ENCODE data around the gene DEGS2. TPM values are rescaled to one million over a fixed set of nuclear protein-coding genes. Genes with fewer than 3 reads are reported as not detected.

DEGS2 gene
- total RNA-seq, 3 donors from 2014 or later, result 1.1 to 12.0 (median 10.2) TPM

- intact Hi-C loops (cut with DNase I; ENCODE audit: low total_unique reads), result no loop called here
- H3K27ac ChIP-seq, result peak overlapping the region in 1 of 2 donors; percentile 32
- no peaks in the 10 kb centered on the region for H3K9me3 ChIP-seq
- DNase-seq (ENCODE audit: low spot score in 2 of 2), result no peak
- no peaks in the 10 kb centered on the region for H3K36me3 ChIP-seq
- H3K27me3 ChIP-seq, result no peaks in the 10 kb centered on the region
- peaks cover 0 to 34% of the 10 kb centered on the region in 2 donors for H3K4me1 ChIP-seq
- TF ChIP-seq POLR2AphosphoS5 (IDR thresholded peaks at IDR 0.05) (no peak), CTCF (IDR thresholded peaks at IDR 0.05) (no peak)
- no peak overlapping the region for H3K4me3 ChIP-seq
Observed at GRCh38 chr14:100102156-100102785, 57.2 kb downstream of the DEGS2 start.

GRCh38 chr14:100100032-100100703 lies 59.3 kb downstream of the DEGS2 start:
- H3K27ac ChIP-seq, result no peak overlapping the region
- no peak overlapping the region for H3K4me3 ChIP-seq
- H3K9me3 ChIP-seq, result no peaks in the 10 kb centered on the region
- intact Hi-C loops (cut with DNase I; ENCODE audit: low total_unique reads), result no loop called here
- DNase-seq (ENCODE audit: low spot score in 2 of 2), result no peak
- TF ChIP-seq CTCF (IDR thresholded peaks at IDR 0.05) (no peak), POLR2A (IDR thresholded peaks at IDR 0.05) (no peak), POLR2AphosphoS5 (IDR thresholded peaks at IDR 0.05) (no peak)
- H3K4me1 ChIP-seq, result peaks cover 0 to 31% of the 10 kb centered on the region in 2 donors
- no peaks in the 10 kb centered on the region for H3K27me3 ChIP-seq
- no peaks in the 10 kb centered on the region for H3K36me3 ChIP-seq

- peak overlapping the region in 1 of 2 donors; percentile 17 for H3K27ac ChIP-seq
- H3K9me3 ChIP-seq, result no peaks in the 10 kb centered on the region
- H3K4me3 ChIP-seq, result no peak overlapping the region
- peaks cover 0 to 14% of the 10 kb centered on the region in 2 donors for H3K4me1 ChIP-seq
- no peaks in the 10 kb centered on the region for H3K36me3 ChIP-seq
- DNase-seq (ENCODE audit: low spot score in 2 of 2), result no peak
- TF ChIP-seq CTCF (IDR thresholded peaks at IDR 0.05), result no peak
- no peaks in the 10 kb centered on the region for H3K27me3 ChIP-seq
- intact Hi-C loops (cut with DNase I; ENCODE audit: low total_unique reads), result no loop called here
Observed at GRCh38 chr14:100098171-100098570, 61.3 kb downstream of the DEGS2 start.

GRCh38 chr14:100096656-100097055 lies 62.8 kb downstream of the DEGS2 start:
- Histone ChIP-seq H3K4me1 (peaks cover 0 to 7% of the 10 kb centered on the region in 2 donors), H3K27me3 (no peaks in the 10 kb centered on the region), H3K9me3 (no peaks in the 10 kb centered on the region), H3K4me3 (no peak overlapping the region), H3K27ac (no peak overlapping the region), H3K36me3 (no peaks in the 10 kb centered on the region)
- intact Hi-C loops (cut with DNase I; ENCODE audit: low total_unique reads), result no loop called here
- DNase-seq (ENCODE audit: low spot score in 2 of 2), result no peak
- no peak for TF ChIP-seq POLR2AphosphoS5 (IDR thresholded peaks at IDR 0.05)
- TF ChIP-seq POLR2A (IDR thresholded peaks at IDR 0.05), result no peak
- no peak for TF ChIP-seq CTCF (IDR thresholded peaks at IDR 0.05)

Other genes starting within 250 kb of the DEGS2 start
- gene EVL, start 94.2 kb downstream of the DEGS2 start, total RNA-seq, result 100 to 1,000 TPM in 2 of 3 donors, 10 to 100 TPM in 1; 50.7 to 116 (median 107) TPM
- 10 to 100 TPM; 46.2 to 61.2 (median 50.6) TPM for gene YY1, start 79.5 kb upstream of the DEGS2 start, total RNA-seq
- 100 to 1,000 TPM in 2 of 3 donors, 10 to 100 TPM in 1; 40.2 to 119 (median 110) TPM for gene SLC25A29, start 146.8 kb upstream of the DEGS2 start, total RNA-seq
- under 1 TPM in 1 of 3 donors, not detected in 2; 0.16 TPM for gene SLC25A47, start 163.7 kb upstream of the DEGS2 start, total RNA-seq
- gene WDR25, start 216.8 kb upstream of the DEGS2 start, total RNA-seq, result 10 to 100 TPM in 2 of 3 donors, 1 to 10 TPM in 1; 8.0 to 14.2 (median 12.5) TPM